ENCODE results near the gene EPHA4.

The EPHA4 gene

DNA sequence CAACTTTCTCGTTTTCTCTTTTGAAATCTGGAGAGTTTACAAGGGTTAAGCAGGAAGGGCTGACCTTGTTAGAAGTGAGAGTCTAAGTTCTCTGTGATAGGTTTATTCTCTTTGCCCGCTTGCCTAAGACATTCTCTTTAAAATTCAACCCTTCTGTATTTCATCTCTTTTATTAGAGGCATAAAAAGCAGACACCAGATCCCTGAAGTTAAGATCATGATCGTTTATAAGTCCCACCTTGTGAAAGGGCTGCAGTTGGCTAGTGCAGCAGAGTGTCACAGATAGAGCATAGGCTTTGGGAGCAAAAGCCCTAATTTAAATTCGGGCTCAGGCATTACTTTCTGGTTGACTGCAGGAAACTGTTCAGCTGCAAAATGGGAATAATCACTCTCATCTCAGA is 181.2 kb downstream of the EPHA4 start:
- no peaks in the 10 kb centered on the region for H3K4me1 ChIP-seq (ENCODE audit: control insufficient read depth, insufficient read depth, low read length)
- no peaks in the 10 kb centered on the region for H3K36me3 ChIP-seq (ENCODE audit: control insufficient read depth, insufficient read depth, low read length)

DNA sequence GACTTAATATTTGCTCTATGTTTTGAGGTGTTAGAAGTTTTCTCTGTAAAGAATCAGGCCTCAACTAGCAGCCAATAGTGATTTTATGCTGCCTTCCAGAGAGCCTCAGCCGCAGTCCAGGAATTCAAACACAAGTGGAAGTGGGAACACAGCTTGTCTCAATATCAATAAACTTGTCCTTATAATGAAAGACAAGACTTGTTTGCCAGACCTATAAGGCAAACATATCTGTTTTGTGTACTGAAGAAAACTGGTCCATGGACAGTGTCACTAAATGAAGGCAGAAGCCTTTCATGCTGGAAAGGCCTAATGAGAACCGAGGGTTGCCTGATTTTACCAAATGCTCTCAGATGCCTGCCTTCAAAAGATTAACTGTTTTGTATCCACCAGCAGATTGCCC is 182.2 kb downstream of the EPHA4 start:
- Histone ChIP-seq H3K9ac (ENCODE audit: low read length) (no peak overlapping the region), H3K4me1 (ENCODE audit: control insufficient read depth, insufficient read depth, low read length) (no peaks in the 10 kb centered on the region)

More for the DNA sequence above, 181.2 kb downstream of the EPHA4 start:
- Histone ChIP-seq H3K4me3 (ENCODE audit: low read length) (no peak overlapping the region), H3K27me3 (ENCODE audit: control insufficient read depth, insufficient read depth, low read length) (no peaks in the 10 kb centered on the region), H3K9me3 (ENCODE audit: control insufficient read depth, low read length) (no peaks in the 10 kb centered on the region), H3K9ac (ENCODE audit: low read length) (no peak overlapping the region)

DNA sequence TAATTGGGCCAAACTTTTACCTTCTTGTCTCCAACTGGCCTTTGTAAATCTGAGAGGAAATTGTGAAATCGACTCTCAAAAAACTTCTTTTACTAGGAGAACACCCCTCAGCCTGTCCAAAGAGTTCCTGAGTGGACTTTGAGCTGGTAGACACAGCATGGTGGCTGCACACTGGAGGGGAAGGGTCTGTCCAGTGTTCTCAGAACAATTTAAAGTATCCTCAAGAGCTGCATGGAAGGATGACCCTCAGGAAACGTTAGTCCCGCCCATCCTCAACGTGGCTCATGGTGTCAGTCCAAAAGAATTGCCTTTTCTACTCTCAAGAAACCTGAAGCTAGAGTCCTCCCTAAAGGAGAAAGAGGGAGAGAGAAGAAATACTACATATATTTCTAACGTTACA is 182.7 kb downstream of the EPHA4 start:
- Histone ChIP-seq H3K9ac (ENCODE audit: low read length) (no peak overlapping the region), H3K9me3 (ENCODE audit: control insufficient read depth, low read length) (no peaks in the 10 kb centered on the region), H3K36me3 (ENCODE audit: control insufficient read depth, insufficient read depth, low read length) (no peaks in the 10 kb centered on the region), H3K4me3 (ENCODE audit: low read length) (no peak overlapping the region), H3K4me1 (ENCODE audit: control insufficient read depth, insufficient read depth, low read length) (no peaks in the 10 kb centered on the region), H3K27me3 (ENCODE audit: control insufficient read depth, insufficient read depth, low read length) (no peaks in the 10 kb centered on the region)

More for the DNA sequence above, 182.2 kb downstream of the EPHA4 start:
- H3K4me3 ChIP-seq (ENCODE audit: low read length): no peak overlapping the region
- no peaks in the 10 kb centered on the region for H3K36me3 ChIP-seq (ENCODE audit: control insufficient read depth, insufficient read depth, low read length)
- H3K9me3 ChIP-seq (ENCODE audit: control insufficient read depth, low read length): no peaks in the 10 kb centered on the region
- no peaks in the 10 kb centered on the region for H3K27me3 ChIP-seq (ENCODE audit: control insufficient read depth, insufficient read depth, low read length)

DNA sequence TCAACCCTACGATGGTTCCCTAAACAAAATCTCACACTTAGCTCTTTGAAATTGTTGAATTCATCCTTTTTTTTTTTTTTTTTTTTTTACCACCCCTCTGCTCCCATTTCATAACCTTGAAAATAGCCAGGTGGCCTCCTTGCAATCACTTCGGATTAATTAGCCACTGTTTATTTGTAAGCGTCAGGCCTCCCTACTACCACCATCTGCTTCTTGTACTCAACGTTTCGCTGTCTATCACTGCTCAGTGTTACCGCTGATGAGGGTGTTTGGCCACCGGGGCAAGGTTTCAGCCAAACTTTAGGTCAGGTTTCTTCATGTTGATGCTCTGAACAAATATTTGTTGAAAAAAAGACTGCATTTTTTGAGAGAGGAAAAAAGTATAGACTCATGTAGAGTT is 183.2 kb downstream of the EPHA4 start:
- H3K36me3 ChIP-seq (ENCODE audit: control insufficient read depth, insufficient read depth, low read length): no peaks in the 10 kb centered on the region
- H3K9ac ChIP-seq (ENCODE audit: low read length): no peak overlapping the region
- H3K27me3 ChIP-seq (ENCODE audit: control insufficient read depth, insufficient read depth, low read length): no peaks in the 10 kb centered on the region
- H3K4me3 ChIP-seq (ENCODE audit: low read length): no peak overlapping the region
- no peaks in the 10 kb centered on the region for H3K9me3 ChIP-seq (ENCODE audit: control insufficient read depth, low read length)
- no peaks in the 10 kb centered on the region for H3K4me1 ChIP-seq (ENCODE audit: control insufficient read depth, insufficient read depth, low read length)

DNA sequence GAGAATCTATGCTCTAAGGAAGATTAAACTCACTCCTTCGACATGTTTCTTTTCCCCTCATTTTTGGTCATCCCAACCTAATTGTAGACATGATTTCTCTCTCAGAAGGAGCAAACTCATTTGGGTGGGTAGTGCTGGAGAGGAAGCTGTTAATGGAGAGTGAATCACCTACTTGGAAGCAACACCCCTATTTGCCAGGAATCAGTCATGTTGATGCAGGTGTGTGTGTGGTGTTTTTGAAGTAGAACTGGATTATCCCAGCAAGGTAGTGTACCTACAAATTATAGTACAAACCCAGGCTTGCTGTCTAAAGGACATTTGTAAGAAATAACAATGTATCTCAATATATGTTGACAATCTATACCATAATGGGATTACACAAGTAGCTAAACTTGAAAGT is 186.4 kb downstream of the EPHA4 start:
- H3K9ac ChIP-seq (ENCODE audit: low read length): no peak overlapping the region
- no peak overlapping the region for H3K4me3 ChIP-seq (ENCODE audit: low read length)
- H3K36me3 ChIP-seq (ENCODE audit: control insufficient read depth, insufficient read depth, low read length): no peaks in the 10 kb centered on the region
- no peaks in the 10 kb centered on the region for H3K27me3 ChIP-seq (ENCODE audit: control insufficient read depth, insufficient read depth, low read length)
- no peaks in the 10 kb centered on the region for H3K9me3 ChIP-seq (ENCODE audit: control insufficient read depth, low read length)
- no peaks in the 10 kb centered on the region for H3K4me1 ChIP-seq (ENCODE audit: control insufficient read depth, insufficient read depth, low read length)

DNA sequence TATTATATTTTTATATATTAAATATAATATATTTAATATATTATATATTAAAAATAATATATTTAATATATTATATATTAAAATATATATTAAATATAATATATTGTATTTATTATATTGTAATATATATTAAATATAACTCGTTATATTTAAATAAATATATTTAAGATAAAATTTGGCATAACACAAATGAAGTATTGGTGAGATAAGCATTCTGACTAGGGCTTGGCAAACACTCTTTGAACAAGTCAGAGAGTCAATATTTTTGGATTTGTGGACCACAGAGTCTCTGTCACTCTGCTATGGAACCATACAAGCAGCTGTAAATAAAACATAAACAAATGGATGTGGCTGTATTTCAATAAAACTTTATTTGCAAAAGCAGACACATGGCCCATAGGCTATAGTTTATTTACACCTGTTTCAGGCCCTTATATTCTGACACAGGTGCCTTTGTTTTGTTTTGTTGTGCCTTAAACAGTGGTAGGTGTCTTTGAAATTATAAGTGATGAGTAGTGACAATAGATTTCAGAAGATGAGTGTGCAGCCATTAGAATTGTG is 190.1 kb downstream of the EPHA4 start:
- no peak overlapping the region for H3K9ac ChIP-seq (ENCODE audit: low read length)
- H3K9me3 ChIP-seq (ENCODE audit: control insufficient read depth, low read length): no peaks in the 10 kb centered on the region
- no peaks in the 10 kb centered on the region for H3K36me3 ChIP-seq (ENCODE audit: control insufficient read depth, insufficient read depth, low read length)
- no peaks in the 10 kb centered on the region for H3K4me1 ChIP-seq (ENCODE audit: control insufficient read depth, insufficient read depth, low read length)
- no peaks in the 10 kb centered on the region for H3K27me3 ChIP-seq (ENCODE audit: control insufficient read depth, insufficient read depth, low read length)
- H3K4me3 ChIP-seq (ENCODE audit: low read length): no peak overlapping the region

DNA sequence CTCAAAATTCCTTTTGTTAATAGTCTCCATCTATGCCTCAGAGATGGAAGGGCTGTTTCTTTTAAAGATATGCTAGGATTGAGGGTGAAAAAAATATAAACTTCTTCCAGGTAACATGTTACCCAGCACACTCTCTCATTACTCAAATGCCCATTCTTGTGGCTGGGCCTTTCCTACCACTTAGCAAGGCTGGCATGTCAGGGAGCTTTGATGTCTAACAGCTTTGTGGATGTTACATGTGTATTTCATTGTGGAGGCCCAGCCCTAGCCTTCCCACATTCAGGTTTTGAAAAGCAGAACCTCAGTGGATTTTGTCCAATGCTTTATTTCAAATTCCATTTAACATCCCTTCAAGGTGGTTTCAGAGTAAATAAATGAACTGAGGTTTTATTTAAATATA is 191.4 kb downstream of the EPHA4 start:
- Histone ChIP-seq H3K4me3 (ENCODE audit: low read length) (no peak overlapping the region), H3K4me1 (ENCODE audit: control insufficient read depth, insufficient read depth, low read length) (no peaks in the 10 kb centered on the region), H3K9me3 (ENCODE audit: control insufficient read depth, low read length) (no peaks in the 10 kb centered on the region), H3K27me3 (ENCODE audit: control insufficient read depth, insufficient read depth, low read length) (no peaks in the 10 kb centered on the region), H3K36me3 (ENCODE audit: control insufficient read depth, insufficient read depth, low read length) (no peaks in the 10 kb centered on the region), H3K9ac (ENCODE audit: low read length) (no peak overlapping the region)

DNA sequence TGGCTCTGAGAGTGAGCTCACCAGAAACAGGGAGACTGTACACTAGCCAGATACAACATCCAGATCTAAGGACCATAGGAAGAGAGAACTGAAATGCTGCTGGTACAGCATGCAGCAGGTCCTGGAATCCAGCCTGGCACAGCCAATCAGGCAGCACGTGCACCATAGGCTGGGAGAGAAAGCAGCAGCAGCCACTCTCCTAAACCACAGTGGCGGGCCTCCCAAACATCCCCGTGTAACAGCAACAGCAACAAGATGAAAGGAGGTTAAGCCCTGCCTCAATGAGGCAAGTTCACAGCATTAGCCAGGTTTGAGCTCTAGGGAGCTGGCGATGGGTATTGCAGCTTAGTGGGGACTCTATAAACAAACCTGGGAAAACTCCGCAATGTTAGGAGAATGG is 192.0 kb downstream of the EPHA4 start:
- no peak overlapping the region for H3K9ac ChIP-seq (ENCODE audit: low read length)
- no peaks in the 10 kb centered on the region for H3K27me3 ChIP-seq (ENCODE audit: control insufficient read depth, insufficient read depth, low read length)
- no peaks in the 10 kb centered on the region for H3K9me3 ChIP-seq (ENCODE audit: control insufficient read depth, low read length)
- H3K36me3 ChIP-seq (ENCODE audit: control insufficient read depth, insufficient read depth, low read length): no peaks in the 10 kb centered on the region
- H3K4me1 ChIP-seq (ENCODE audit: control insufficient read depth, insufficient read depth, low read length): no peaks in the 10 kb centered on the region
- H3K4me3 ChIP-seq (ENCODE audit: low read length): no peak overlapping the region

DNA sequence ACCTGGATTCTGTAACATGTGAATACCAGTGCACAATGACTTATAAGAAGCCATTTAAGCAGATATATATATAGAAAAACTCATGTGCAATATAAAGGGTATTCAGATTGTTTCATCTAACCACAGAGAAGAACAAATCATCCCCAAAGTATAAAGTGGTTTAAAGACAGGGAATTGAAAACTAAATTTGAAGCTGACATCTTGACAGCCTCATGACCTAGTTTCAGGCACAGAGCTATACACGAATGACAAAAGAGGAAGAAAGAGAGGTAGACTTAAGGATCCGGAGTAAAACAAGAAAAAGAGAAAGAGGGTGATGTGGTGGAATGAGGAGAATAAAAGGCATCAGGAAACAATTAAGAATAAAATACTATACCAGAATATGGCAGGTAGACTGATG is 194.5 kb downstream of the EPHA4 start:
- no peak overlapping the region for H3K4me3 ChIP-seq (ENCODE audit: low read length)
- H3K9me3 ChIP-seq (ENCODE audit: control insufficient read depth, low read length): no peaks in the 10 kb centered on the region
- H3K4me1 ChIP-seq (ENCODE audit: control insufficient read depth, insufficient read depth, low read length): no peaks in the 10 kb centered on the region
- no peaks in the 10 kb centered on the region for H3K36me3 ChIP-seq (ENCODE audit: control insufficient read depth, insufficient read depth, low read length)
- no peak overlapping the region for H3K9ac ChIP-seq (ENCODE audit: low read length)
- H3K27me3 ChIP-seq (ENCODE audit: control insufficient read depth, insufficient read depth, low read length): peaks cover 3% of the 10 kb centered on the region

DNA sequence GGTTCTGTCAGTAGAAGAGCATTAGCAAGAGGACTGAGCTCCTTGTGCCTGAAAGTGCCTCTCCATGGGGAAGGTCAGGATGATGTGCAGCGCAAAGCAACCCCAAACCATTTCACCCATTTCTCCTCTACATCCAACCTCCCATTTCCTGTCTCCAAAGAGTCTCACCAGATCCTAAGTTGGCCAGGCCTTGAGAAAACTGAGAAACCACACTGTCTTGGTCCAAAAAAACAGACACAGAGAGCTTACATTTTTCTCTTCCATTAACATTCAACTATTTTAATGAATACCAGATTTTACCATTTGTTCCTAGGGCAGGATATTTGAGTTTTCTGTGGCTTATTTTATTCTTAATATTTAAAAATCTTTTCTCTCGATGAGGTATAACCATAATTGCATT is 195.0 kb downstream of the EPHA4 start:
- no peak overlapping the region for H3K4me3 ChIP-seq (ENCODE audit: low read length)
- H3K4me1 ChIP-seq (ENCODE audit: control insufficient read depth, insufficient read depth, low read length): no peaks in the 10 kb centered on the region
- H3K27me3 ChIP-seq (ENCODE audit: control insufficient read depth, insufficient read depth, low read length): peaks cover 6% of the 10 kb centered on the region
- H3K9me3 ChIP-seq (ENCODE audit: control insufficient read depth, low read length): no peaks in the 10 kb centered on the region
- H3K9ac ChIP-seq (ENCODE audit: low read length): no peak overlapping the region
- no peaks in the 10 kb centered on the region for H3K36me3 ChIP-seq (ENCODE audit: control insufficient read depth, insufficient read depth, low read length)

DNA sequence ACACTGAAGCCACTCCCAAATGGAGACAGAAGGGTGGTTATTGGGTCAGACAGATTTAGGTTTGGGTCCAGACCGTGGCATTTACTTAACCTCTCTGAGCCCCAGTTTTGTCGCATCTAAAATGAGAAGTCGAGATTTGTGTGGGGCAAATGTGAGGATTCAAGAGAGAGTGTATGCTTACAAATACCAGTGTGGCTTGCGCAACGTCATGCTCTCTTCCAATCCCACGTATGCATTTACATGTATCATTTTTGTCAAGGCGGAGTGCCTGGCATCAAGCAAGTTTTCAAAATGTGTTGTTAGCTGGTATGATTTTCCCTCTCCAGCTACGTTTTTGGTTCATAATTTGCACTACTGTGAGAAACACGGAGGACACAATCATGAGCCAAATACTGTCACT is 197.9 kb downstream of the EPHA4 start:
- no peaks in the 10 kb centered on the region for H3K36me3 ChIP-seq (ENCODE audit: control insufficient read depth, insufficient read depth, low read length)
- H3K4me1 ChIP-seq (ENCODE audit: control insufficient read depth, insufficient read depth, low read length): no peaks in the 10 kb centered on the region
- H3K4me3 ChIP-seq (ENCODE audit: low read length): no peak overlapping the region
- H3K27me3 ChIP-seq (ENCODE audit: control insufficient read depth, insufficient read depth, low read length): peaks cover 6% of the 10 kb centered on the region
- no peak overlapping the region for H3K9ac ChIP-seq (ENCODE audit: low read length)
- no peaks in the 10 kb centered on the region for H3K9me3 ChIP-seq (ENCODE audit: control insufficient read depth, low read length)

DNA sequence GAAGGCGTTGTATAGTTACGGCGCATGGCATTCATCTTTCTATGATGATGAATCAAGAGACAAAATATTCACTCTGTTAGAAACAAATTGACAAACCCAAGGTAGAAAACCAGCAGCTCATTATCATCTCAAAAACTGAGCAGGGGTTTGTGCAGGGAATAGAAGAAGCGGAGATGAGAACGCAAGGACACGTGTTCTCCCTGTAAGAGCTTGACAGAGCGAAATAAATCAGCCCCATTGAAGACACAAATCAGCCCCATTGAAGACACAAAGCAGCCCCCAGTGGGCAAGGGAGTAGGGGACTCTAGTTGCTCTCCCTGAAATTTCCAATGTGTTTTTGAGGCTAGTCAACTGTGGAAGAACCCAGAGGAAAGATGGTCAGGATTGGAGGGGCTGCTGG is 199.2 kb downstream of the EPHA4 start:
- Histone ChIP-seq H3K9me3 (ENCODE audit: control insufficient read depth, low read length) (no peaks in the 10 kb centered on the region), H3K27me3 (ENCODE audit: control insufficient read depth, insufficient read depth, low read length) (peaks cover 6% of the 10 kb centered on the region), H3K4me1 (ENCODE audit: control insufficient read depth, insufficient read depth, low read length) (no peaks in the 10 kb centered on the region), H3K36me3 (ENCODE audit: control insufficient read depth, insufficient read depth, low read length) (no peaks in the 10 kb centered on the region), H3K4me3 (ENCODE audit: low read length) (no peak overlapping the region), H3K9ac (ENCODE audit: low read length) (no peak overlapping the region)
